Suprapubic skin (tissue), 3 donors: ENCODE measurements around the gene NEU4.

Experiments used
- EP300 ChIP-seq: sonication (generic); formaldehyde crosslinking; IDR thresholded peaks from one replicate; pipeline ENCODE4 v1.6.1; 2017; ENCODE audit warnings: antibody characterized with exemption
- POLR2A ChIP-seq, 2 donors: fragments of 450-650 bp; IDR thresholded peaks; one replicate each; pipeline ENCODE4 v1.6.1; 2017; ENCODE audit warnings: antibody characterized with exemption in 2 of 2, mild to moderate bottlenecking in 2 of 2, moderate library complexity in 2 of 2
- TF ChIP-seq, protein P1 (sequence below), 2 donors: fragments of 200-600 bp in 1 of 2; fragments of 450-650 bp in 1 of 2; sonication (generic) in 1 of 2; IDR thresholded peaks; one replicate each; pipeline ENCODE4 v1.5.1; 2016 to 2019; ENCODE audit warnings: antibody characterized with exemption in 2 of 2, mild to moderate bottlenecking in 1 of 2, moderate library complexity in 1 of 2

DNA sequence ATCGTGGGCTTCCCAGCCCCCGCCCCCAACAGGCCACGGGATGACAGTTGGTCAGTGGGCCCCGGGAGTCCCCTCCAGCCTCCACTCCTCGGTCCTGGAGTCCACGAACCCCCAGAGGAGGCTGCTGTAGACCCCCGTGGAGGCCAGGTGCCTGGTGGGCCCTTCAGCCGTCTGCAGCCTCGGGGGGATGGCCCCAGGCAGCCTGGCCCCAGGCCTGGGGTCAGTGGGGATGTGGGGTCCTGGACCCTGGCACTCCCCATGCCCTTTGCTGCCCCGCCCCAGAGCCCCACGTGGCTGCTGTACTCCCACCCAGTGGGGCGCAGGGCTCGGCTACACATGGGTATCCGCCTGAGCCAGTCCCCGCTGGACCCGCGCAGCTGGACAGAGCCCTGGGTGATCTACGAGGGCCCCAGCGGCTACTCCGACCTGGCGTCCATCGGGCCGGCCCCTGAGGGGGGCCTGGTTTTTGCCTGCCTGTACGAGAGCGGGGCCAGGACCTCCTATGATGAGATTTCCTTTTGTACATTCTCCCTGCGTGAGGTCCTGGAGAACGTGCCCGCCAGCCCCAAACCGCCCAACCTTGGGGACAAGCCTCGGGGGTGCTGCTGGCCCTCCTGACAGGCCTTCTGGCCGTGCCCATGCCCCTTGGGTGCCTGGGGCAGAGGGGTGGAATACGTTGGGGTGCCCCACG lies 7.6 kb downstream of the NEU4 start:
- TF ChIP-seq, protein P1, sequence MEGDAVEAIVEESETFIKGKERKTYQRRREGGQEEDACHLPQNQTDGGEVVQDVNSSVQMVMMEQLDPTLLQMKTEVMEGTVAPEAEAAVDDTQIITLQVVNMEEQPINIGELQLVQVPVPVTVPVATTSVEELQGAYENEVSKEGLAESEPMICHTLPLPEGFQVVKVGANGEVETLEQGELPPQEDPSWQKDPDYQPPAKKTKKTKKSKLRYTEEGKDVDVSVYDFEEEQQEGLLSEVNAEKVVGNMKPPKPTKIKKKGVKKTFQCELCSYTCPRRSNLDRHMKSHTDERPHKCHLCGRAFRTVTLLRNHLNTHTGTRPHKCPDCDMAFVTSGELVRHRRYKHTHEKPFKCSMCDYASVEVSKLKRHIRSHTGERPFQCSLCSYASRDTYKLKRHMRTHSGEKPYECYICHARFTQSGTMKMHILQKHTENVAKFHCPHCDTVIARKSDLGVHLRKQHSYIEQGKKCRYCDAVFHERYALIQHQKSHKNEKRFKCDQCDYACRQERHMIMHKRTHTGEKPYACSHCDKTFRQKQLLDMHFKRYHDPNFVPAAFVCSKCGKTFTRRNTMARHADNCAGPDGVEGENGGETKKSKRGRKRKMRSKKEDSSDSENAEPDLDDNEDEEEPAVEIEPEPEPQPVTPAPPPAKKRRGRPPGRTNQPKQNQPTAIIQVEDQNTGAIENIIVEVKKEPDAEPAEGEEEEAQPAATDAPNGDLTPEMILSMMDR (IDR thresholded peaks at IDR 0.05) = no peak
- TF ChIP-seq POLR2A (IDR thresholded peaks at IDR 0.05) = no peak
- no peak for TF ChIP-seq EP300
